ENCODE data around the gene DIO3.

DNA sequence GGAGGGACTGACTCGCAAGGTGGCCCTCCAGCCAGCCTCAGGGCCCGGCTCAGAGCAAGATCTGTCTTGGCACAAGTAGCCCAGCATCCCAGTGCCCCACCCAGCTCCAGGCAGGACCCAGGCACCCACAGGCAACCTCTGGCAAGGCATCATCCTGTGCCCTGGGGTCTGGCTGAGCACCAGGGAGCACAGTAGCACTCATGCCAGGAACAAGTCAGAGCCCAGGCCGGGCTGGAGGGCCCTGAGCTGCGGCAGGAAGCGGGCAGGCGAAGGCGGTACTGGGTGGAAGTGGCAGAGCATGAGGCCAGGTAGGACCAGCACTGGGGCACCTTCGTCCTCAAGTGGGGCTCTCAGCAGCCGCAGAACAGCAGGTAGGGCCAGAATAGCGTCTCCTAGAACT, 5.2 kb upstream of the DIO3 start:
- TF ChIP-seq, protein P1, sequence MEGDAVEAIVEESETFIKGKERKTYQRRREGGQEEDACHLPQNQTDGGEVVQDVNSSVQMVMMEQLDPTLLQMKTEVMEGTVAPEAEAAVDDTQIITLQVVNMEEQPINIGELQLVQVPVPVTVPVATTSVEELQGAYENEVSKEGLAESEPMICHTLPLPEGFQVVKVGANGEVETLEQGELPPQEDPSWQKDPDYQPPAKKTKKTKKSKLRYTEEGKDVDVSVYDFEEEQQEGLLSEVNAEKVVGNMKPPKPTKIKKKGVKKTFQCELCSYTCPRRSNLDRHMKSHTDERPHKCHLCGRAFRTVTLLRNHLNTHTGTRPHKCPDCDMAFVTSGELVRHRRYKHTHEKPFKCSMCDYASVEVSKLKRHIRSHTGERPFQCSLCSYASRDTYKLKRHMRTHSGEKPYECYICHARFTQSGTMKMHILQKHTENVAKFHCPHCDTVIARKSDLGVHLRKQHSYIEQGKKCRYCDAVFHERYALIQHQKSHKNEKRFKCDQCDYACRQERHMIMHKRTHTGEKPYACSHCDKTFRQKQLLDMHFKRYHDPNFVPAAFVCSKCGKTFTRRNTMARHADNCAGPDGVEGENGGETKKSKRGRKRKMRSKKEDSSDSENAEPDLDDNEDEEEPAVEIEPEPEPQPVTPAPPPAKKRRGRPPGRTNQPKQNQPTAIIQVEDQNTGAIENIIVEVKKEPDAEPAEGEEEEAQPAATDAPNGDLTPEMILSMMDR (IDR thresholded peaks at IDR 0.05; ENCODE audit: low read length) = no peak
- no peak for TF ChIP-seq EZH2 (IDR thresholded peaks at IDR 0.05; ENCODE audit: borderline replicate concordance, low read length)
